Panc1 (cell line): ENCODE measurements around the gene SYTL1.

ENCODE experiments used
- POLR2AphosphoS5 ChIP-seq: IDR thresholded peaks from 2 replicates; pipeline ENCODE4 v1.6.1; 2012; ENCODE audit warnings: mild to moderate bottlenecking, low read depth, low read length, moderate library complexity
- SIN3A ChIP-seq: IDR thresholded peaks from 2 replicates; pipeline ENCODE4 v1.6.1; 2012; ENCODE audit warnings: low read depth, mild to moderate bottlenecking, low read length, moderate library complexity, borderline replicate concordance; ENCODE audit not compliant: insufficient read depth
- TF ChIP-seq, protein P1 (sequence below): fragments of 450-650 bp; IDR thresholded peaks from 2 replicates; pipeline ENCODE4 v1.5.1; 2017; ENCODE audit warnings: mild to moderate bottlenecking

DNA sequence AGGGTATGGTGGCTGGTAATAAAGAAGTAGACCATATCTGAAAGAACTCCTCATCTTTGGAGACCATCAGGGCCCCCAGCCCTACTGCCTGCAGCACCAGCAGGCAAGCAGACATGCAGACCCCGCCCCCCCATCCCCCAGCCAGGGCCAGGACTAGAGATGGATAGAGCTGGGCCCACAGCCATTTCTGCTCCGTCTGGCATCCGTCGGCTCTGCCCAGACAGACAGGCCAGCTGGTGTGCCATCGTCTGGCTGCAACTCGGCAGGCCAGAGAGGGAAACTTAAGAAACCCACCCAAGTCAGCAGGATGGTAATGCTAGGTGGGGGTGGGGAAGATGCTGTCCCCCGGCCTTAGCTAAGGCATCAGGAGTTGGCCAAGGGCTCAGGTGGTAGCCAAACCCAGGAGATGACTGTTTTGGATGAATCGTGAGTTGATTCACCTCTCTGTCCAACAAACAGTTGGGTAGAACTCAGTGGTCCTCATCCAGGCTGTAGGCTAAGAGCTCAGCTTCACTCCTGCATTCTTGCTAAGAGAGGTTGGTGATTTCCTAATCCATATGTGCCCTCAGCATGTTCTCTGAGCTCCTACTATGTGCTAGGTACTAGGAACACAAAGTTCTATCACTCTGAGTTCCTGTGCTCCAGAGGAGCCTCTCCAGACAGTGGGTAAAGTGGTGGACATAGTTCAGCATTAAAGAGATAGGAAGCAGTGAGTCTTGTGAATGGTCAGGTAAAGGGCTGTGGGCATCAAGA lies 43.0 kb upstream of the SYTL1 start:
- TF ChIP-seq POLR2AphosphoS5: no peak
- TF ChIP-seq, protein P1, sequence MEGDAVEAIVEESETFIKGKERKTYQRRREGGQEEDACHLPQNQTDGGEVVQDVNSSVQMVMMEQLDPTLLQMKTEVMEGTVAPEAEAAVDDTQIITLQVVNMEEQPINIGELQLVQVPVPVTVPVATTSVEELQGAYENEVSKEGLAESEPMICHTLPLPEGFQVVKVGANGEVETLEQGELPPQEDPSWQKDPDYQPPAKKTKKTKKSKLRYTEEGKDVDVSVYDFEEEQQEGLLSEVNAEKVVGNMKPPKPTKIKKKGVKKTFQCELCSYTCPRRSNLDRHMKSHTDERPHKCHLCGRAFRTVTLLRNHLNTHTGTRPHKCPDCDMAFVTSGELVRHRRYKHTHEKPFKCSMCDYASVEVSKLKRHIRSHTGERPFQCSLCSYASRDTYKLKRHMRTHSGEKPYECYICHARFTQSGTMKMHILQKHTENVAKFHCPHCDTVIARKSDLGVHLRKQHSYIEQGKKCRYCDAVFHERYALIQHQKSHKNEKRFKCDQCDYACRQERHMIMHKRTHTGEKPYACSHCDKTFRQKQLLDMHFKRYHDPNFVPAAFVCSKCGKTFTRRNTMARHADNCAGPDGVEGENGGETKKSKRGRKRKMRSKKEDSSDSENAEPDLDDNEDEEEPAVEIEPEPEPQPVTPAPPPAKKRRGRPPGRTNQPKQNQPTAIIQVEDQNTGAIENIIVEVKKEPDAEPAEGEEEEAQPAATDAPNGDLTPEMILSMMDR: no peak
- no peak for TF ChIP-seq SIN3A
